ENCODE results near the gene STXBP4.

The STXBP4 gene

GRCh38 chr17:54982399-54982798 lies 13.8 kb downstream of the STXBP4 start:
- H3K9ac ChIP-seq, result no peak overlapping the region
- no peaks in the 10 kb centered on the region for H3K4me1 ChIP-seq
- no peak for TF ChIP-seq Cebpa-rat (IDR thresholded peaks at IDR 0.05)
- no peaks in the 10 kb centered on the region for H3K27me3 ChIP-seq
- no peak overlapping the region for H3K4me2 ChIP-seq
- peaks cover 9% of the 10 kb centered on the region for H3K36me3 ChIP-seq
- H3K27ac ChIP-seq, result no peak overlapping the region
- no peaks in the 10 kb centered on the region for H4K20me1 ChIP-seq
- no peak overlapping the region for H3K4me3 ChIP-seq
- peaks cover 19% of the 10 kb centered on the region for H3K9me3 ChIP-seq

- H3K9ac ChIP-seq, result no peak overlapping the region
- no peak overlapping the region for H3K27ac ChIP-seq
- H4K20me1 ChIP-seq, result no peaks in the 10 kb centered on the region
- peaks cover 19% of the 10 kb centered on the region for H3K9me3 ChIP-seq
- H3K4me2 ChIP-seq, result no peak overlapping the region
- no peaks in the 10 kb centered on the region for H3K4me1 ChIP-seq
- peaks cover 9% of the 10 kb centered on the region for H3K36me3 ChIP-seq
- no peak for TF ChIP-seq Cebpa-rat (IDR thresholded peaks at IDR 0.05)
- no peak overlapping the region for H3K4me3 ChIP-seq
- H3K27me3 ChIP-seq, result no peaks in the 10 kb centered on the region
These were observed 14.7 kb downstream of the STXBP4 start for GRCh38 chr17:54983260-54983659.

GRCh38 chr17:54985476-54985875 lies 16.9 kb downstream of the STXBP4 start:
- H4K20me1 ChIP-seq, result no peaks in the 10 kb centered on the region
- no peak overlapping the region for H3K4me3 ChIP-seq
- no peak for TF ChIP-seq Cebpa-rat (IDR thresholded peaks at IDR 0.05)
- no peak overlapping the region for H3K4me2 ChIP-seq
- no peaks in the 10 kb centered on the region for H3K27me3 ChIP-seq
- no peak overlapping the region for H3K27ac ChIP-seq
- H3K36me3 ChIP-seq, result peaks cover 10% of the 10 kb centered on the region
- H3K9ac ChIP-seq, result no peak overlapping the region
- H3K9me3 ChIP-seq, result peaks cover 5% of the 10 kb centered on the region
- H3K4me1 ChIP-seq, result no peaks in the 10 kb centered on the region

- H3K4me1 ChIP-seq, result no peaks in the 10 kb centered on the region
- no peak for TF ChIP-seq Cebpa-rat (IDR thresholded peaks at IDR 0.05)
- peaks cover 7% of the 10 kb centered on the region; the same call in 1 of the 2 replicates for H3K36me3 ChIP-seq
- H3K9me3 ChIP-seq, result no peaks in the 10 kb centered on the region
- no peaks in the 10 kb centered on the region for H3K27me3 ChIP-seq
- H3K4me3 ChIP-seq, result no peak overlapping the region
- H3K9ac ChIP-seq, result no peak overlapping the region
- H4K20me1 ChIP-seq, result no peaks in the 10 kb centered on the region
- no peak overlapping the region for H3K27ac ChIP-seq
- H3K4me2 ChIP-seq, result no peak overlapping the region
These were observed 21.6 kb downstream of the STXBP4 start for GRCh38 chr17:54990118-54990517.

- Histone ChIP-seq H3K9ac (no peak overlapping the region), H3K27me3 (no peaks in the 10 kb centered on the region), H3K27ac (no peak overlapping the region), H3K36me3 (peaks cover 7% of the 10 kb centered on the region; the same call in 1 of the 2 replicates), H3K4me3 (no peak overlapping the region), H3K4me2 (no peak overlapping the region), H3K9me3 (no peaks in the 10 kb centered on the region), H4K20me1 (no peaks in the 10 kb centered on the region), H3K4me1 (no peaks in the 10 kb centered on the region)
- TF ChIP-seq Cebpa-rat (IDR thresholded peaks at IDR 0.05), result no peak
These were observed 23.0 kb downstream of the STXBP4 start for GRCh38 chr17:54991567-54991966.

- H3K4me1 ChIP-seq, result no peaks in the 10 kb centered on the region
- H3K9ac ChIP-seq, result no peak overlapping the region
- H4K20me1 ChIP-seq, result no peaks in the 10 kb centered on the region
- no peak overlapping the region for H3K27ac ChIP-seq
- H3K9me3 ChIP-seq, result no peaks in the 10 kb centered on the region
- H3K36me3 ChIP-seq, result 0 out of 2 replicates have a peak, but pooled peaks cover 4% of the 10 kb centered on the region
- no peak for TF ChIP-seq Cebpa-rat (IDR thresholded peaks at IDR 0.05)
- H3K27me3 ChIP-seq, result no peaks in the 10 kb centered on the region
- H3K4me2 ChIP-seq, result no peak overlapping the region
- H3K4me3 ChIP-seq, result no peak overlapping the region
These were observed 24.5 kb downstream of the STXBP4 start for GRCh38 chr17:54992797-54993639.

GRCh38 chr17:54996441-54996840 lies 27.9 kb downstream of the STXBP4 start:
- Histone ChIP-seq H3K27ac (no peak overlapping the region), H4K20me1 (no peaks in the 10 kb centered on the region), H3K9me3 (no peaks in the 10 kb centered on the region), H3K4me3 (no peak overlapping the region), H3K4me1 (no peaks in the 10 kb centered on the region), H3K4me2 (no peak overlapping the region), H3K9ac (no peak overlapping the region), H3K27me3 (no peaks in the 10 kb centered on the region), H3K36me3 (no peaks in the 10 kb centered on the region)
- TF ChIP-seq Cebpa-rat (IDR thresholded peaks at IDR 0.05), result no peak

GRCh38 chr17:55002458-55002857 lies 33.9 kb downstream of the STXBP4 start:
- Histone ChIP-seq H3K36me3 (peaks cover 8% of the 10 kb centered on the region), H4K20me1 (no peaks in the 10 kb centered on the region)

GRCh38 chr17:55004484-55004883 lies 35.9 kb downstream of the STXBP4 start:
- Histone ChIP-seq H3K4me2 (no peak overlapping the region), H3K4me3 (no peak overlapping the region), H3K27me3 (no peaks in the 10 kb centered on the region), H3K9ac (no peak overlapping the region), H3K36me3 (peaks cover 18% of the 10 kb centered on the region), H3K4me1 (no peaks in the 10 kb centered on the region), H3K9me3 (no peaks in the 10 kb centered on the region), H4K20me1 (no peaks in the 10 kb centered on the region), H3K27ac (no peak overlapping the region)
- TF ChIP-seq Cebpa-rat (IDR thresholded peaks at IDR 0.05), result no peak

More at GRCh38 chr17:55002458-55002857, 33.9 kb downstream of the STXBP4 start:
- TF ChIP-seq Cebpa-rat (IDR thresholded peaks at IDR 0.05), result no peak
- H3K4me3 ChIP-seq, result no peak overlapping the region
- H3K9ac ChIP-seq, result no peak overlapping the region
- H3K27ac ChIP-seq, result no peak overlapping the region
- no peaks in the 10 kb centered on the region for H3K27me3 ChIP-seq
- no peak overlapping the region for H3K4me2 ChIP-seq
- no peaks in the 10 kb centered on the region for H3K4me1 ChIP-seq
- H3K9me3 ChIP-seq, result no peaks in the 10 kb centered on the region

GRCh38 chr17:55005520-55005919 lies 37.0 kb downstream of the STXBP4 start:
- H3K4me3 ChIP-seq, result no peak overlapping the region
- no peaks in the 10 kb centered on the region for H3K9me3 ChIP-seq
- H3K4me2 ChIP-seq, result no peak overlapping the region
- no peaks in the 10 kb centered on the region for H4K20me1 ChIP-seq
- no peak for TF ChIP-seq Cebpa-rat (IDR thresholded peaks at IDR 0.05)
- H3K27ac ChIP-seq, result no peak overlapping the region
- no peaks in the 10 kb centered on the region for H3K27me3 ChIP-seq
- no peak overlapping the region for H3K9ac ChIP-seq
- H3K36me3 ChIP-seq, result peaks cover 18% of the 10 kb centered on the region
- no peaks in the 10 kb centered on the region for H3K4me1 ChIP-seq

Data from BLaER1 (cell line).